Measurements from ENCODE around the gene OR51S1. TPM values are rescaled to one million over a fixed set of nuclear protein-coding genes. Genes with fewer than 3 reads are reported as not detected.

The OR51S1 gene
- total RNA-seq, 2 donors from 2014 or later, result not detected

Other genes starting within 250 kb of the OR51S1 start
- gene TRIM68, start 241.0 kb downstream of the OR51S1 start, total RNA-seq, result 1 to 10 TPM; 6.1 TPM
- gene OR51D1, start 211.7 kb downstream of the OR51S1 start, total RNA-seq, result not detected
- gene OR51E1, start 205.2 kb downstream of the OR51S1 start, total RNA-seq, result not detected
- not detected for gene OR51E2, start 151.4 kb downstream of the OR51S1 start, total RNA-seq
- gene MMP26, start 144.4 kb downstream of the OR51S1 start, total RNA-seq, result not detected
- gene OR51F1, start 79.3 kb downstream of the OR51S1 start, total RNA-seq, result not detected
- gene OR52R1, start 44.8 kb downstream of the OR51S1 start, total RNA-seq, result not detected
- gene OR51F2, start 27.9 kb downstream of the OR51S1 start, total RNA-seq, result not detected
- not detected for gene OR51T1, start 32.7 kb upstream of the OR51S1 start, total RNA-seq
- not detected for gene OR51A7, start 54.6 kb upstream of the OR51S1 start, total RNA-seq
- gene OR51G2, start 70.1 kb upstream of the OR51S1 start, total RNA-seq, result not detected
- not detected for gene OR51G1, start 75.1 kb upstream of the OR51S1 start, total RNA-seq
- not detected for gene OR51A4, start 98.4 kb upstream of the OR51S1 start, total RNA-seq
- not detected for gene OR51A2, start 106.5 kb upstream of the OR51S1 start, total RNA-seq
- gene OR51L1, start 145.6 kb upstream of the OR51S1 start, total RNA-seq, result not detected
- not detected for gene OR52J3, start 197.3 kb upstream of the OR51S1 start, total RNA-seq
- not detected for gene OR52E2, start 210.4 kb upstream of the OR51S1 start, total RNA-seq
- not detected for gene OR52E1, start 220.4 kb upstream of the OR51S1 start, total RNA-seq

Data from T-helper 17 cell (primary cell).